HEK293 (cell line): ENCODE measurements around the gene ERGIC1.

Source experiments
- CTCF ChIA-PET: fragments of 350-600 bp; formaldehyde crosslinking; extraction: SDS; loops from one replicate; lab custom pipeline; 2021; ENCODE audit warnings: antibody characterized with exemption; lab: Yijun Ruan, JAX
- POLR2A ChIA-PET: fragments of 300-600 bp; formaldehyde crosslinking; extraction: SDS; loops from one replicate; lab custom pipeline; 2020; ENCODE audit warnings: antibody characterized with exemption, inconsistent platforms; lab: Yijun Ruan, JAX
- H3K27ac ChIP-seq: fragments of 200-500 bp; sonication (Bioruptor generic); 2 replicates; pipeline ENCODE4 v1.5.1; 2014; ENCODE audit warnings: low read depth, low read length, control low read depth, inconsistent platforms; ENCODE audit errors: extremely low read depth
- H3K36me3 ChIP-seq, 2 experiments: fragments of 200-500 bp in 1 of 2; sonication (Bioruptor generic) in 1 of 2; 1 replicate in 1 of 2; 2 replicates in 1 of 2; pipeline ENCODE4 v1.5.1; 2014 to 2017; ENCODE audit warnings: inconsistent platforms in 2 of 2, low read length in 2 of 2; ENCODE audit not compliant: control insufficient read depth in 2 of 2, insufficient read depth in 1 of 2
- H3K4me1 ChIP-seq: fragments of 200-500 bp; sonication (Bioruptor generic); 2 replicates; pipeline ENCODE4 v1.5.1; 2014; ENCODE audit warnings: mild to moderate bottlenecking, low read length, inconsistent platforms; ENCODE audit not compliant: control insufficient read depth, insufficient read depth
- H3K4me3 ChIP-seq: 2 replicates; pipeline ENCODE4 v1.5.1; 2011; ENCODE audit warnings: low read depth, mild to moderate bottlenecking, control low read depth, low read length, moderate library complexity
- H3K9me3 ChIP-seq: fragments of 200-500 bp; sonication (Bioruptor generic); 2 replicates; pipeline ENCODE4 v1.5.1; 2014; ENCODE audit warnings: low read depth, low read length, inconsistent platforms; ENCODE audit not compliant: control insufficient read depth, insufficient read depth
- GLI4 ChIP-seq: fragments of 450-650 bp; formaldehyde crosslinking; IDR thresholded peaks from 2 replicates; pipeline ENCODE4 v1.5.1; 2016; ENCODE audit warnings: missing biosample characterization, missing genetic modification characterization
- MEIS1 ChIP-seq: sonication (generic); formaldehyde crosslinking; IDR thresholded peaks from 2 replicates; pipeline ENCODE4 v1.8.1; 2022; ENCODE audit warnings: missing genetic modification reagents, mild to moderate bottlenecking, borderline replicate concordance
- OSR2 ChIP-seq: fragments of 450-650 bp; formaldehyde crosslinking; IDR thresholded peaks from 2 replicates; pipeline ENCODE4 v1.5.1; 2016; ENCODE audit warnings: missing biosample characterization, missing genetic modification characterization
- TCF7L2 ChIP-seq: IDR thresholded peaks from 2 replicates; pipeline ENCODE4 v1.6.1; 2011; ENCODE audit warnings: low read depth, mild to moderate bottlenecking, inconsistent platforms, low read length, moderate library complexity, borderline replicate concordance
- ZNF114 ChIP-seq: fragments of 450-650 bp; formaldehyde crosslinking; IDR thresholded peaks from 2 replicates; pipeline ENCODE4 v1.5.0; 2017; ENCODE audit warnings: missing biosample characterization, missing genetic modification characterization
- ZNF514 ChIP-seq: fragments of 450-650 bp; formaldehyde crosslinking; IDR thresholded peaks from 2 replicates; pipeline ENCODE4 v1.5.1; 2016; ENCODE audit warnings: missing biosample characterization, missing genetic modification characterization
- ZNF660 ChIP-seq: fragments of 450-650 bp; IDR thresholded peaks from 2 replicates; pipeline ENCODE4 v1.5.1; 2018; ENCODE audit warnings: missing biosample characterization, mild to moderate bottlenecking, missing genetic modification characterization
- ZNF707 ChIP-seq: fragments of 450-650 bp; formaldehyde crosslinking; IDR thresholded peaks from 2 replicates; pipeline ENCODE4 v1.5.1; 2016; ENCODE audit warnings: missing biosample characterization, missing genetic modification characterization
- ZNF791 ChIP-seq: fragments of 450-650 bp; formaldehyde crosslinking; IDR thresholded peaks from 2 replicates; pipeline ENCODE4 v1.5.1; 2016; ENCODE audit warnings: missing biosample characterization, missing genetic modification characterization
- TF ChIP-seq, protein P1 (sequence below): fragments of 450-650 bp; formaldehyde crosslinking; conservative IDR thresholded peaks from 2 replicates; pipeline ENCODE4 v1.5.1; 2016; ENCODE audit warnings: low read depth, missing biosample characterization, missing genetic modification characterization
- TF ChIP-seq, protein P2 (sequence below): fragments of 450-650 bp; formaldehyde crosslinking; IDR thresholded peaks from 2 replicates; pipeline ENCODE4 v1.5.1; 2016; ENCODE audit warnings: missing biosample characterization, missing genetic modification characterization
- TF ChIP-seq, protein P3 (sequence below): fragments of 450-650 bp; formaldehyde crosslinking; IDR thresholded peaks from 2 replicates; pipeline ENCODE4 v1.5.1; 2017; ENCODE audit warnings: missing biosample characterization, mild to moderate bottlenecking, missing genetic modification characterization, moderate library complexity

Gene ERGIC1

DNA sequence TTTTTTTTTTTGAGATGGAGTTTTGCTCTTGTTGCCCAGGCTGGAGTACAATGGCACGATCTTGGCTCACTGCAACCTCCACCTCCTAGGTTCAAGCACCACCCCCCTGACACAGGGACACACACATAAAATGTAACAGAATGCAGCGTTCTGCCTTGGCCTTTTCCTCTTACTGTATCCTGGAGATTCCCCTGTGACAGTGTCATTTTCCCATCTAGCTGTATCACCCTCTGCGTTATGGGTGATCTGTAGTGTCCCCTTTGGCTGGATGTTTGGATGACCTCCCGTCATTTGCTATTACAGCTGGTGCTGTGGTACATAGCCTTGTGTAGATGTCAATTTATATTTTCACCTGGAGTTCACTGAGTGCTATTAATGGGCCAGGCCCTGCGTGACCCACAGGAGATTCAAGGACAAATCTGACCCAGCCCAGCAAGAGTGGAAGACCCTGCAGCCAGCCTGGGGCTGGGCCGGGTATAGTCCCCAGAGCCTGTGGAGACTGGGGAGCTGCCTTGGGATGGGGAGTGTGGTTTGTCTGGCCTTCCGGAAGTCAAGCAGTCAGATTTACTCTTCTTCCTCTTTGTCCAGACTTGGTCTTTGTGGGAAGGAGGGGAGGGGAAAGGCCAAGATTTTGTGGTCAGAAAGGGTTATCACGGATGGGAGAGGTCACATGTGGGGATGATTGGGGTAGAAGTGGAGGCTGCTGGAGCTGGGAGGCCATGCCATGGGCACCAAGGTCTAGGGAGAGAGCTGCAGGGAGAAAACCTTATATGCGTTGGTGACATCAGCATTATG is 43.6 kb downstream of the ERGIC1 start:
- ChIA-PET POLR2A (interaction anchor here (0.6 kb wide), 1 partner anchor 20 kb away, joined by 3 read pairs; no protein-coding TSS in a partner anchor), CTCF (no interaction called here)
- Histone ChIP-seq H3K36me3 (peaks cover 0 to 9% of the 10 kb centered on the region in 2 experiments; a peak in 1 of 3 replicates), H3K4me3 (no peak overlapping the region), H3K27ac (no peak overlapping the region), H3K4me1 (no peaks in the 10 kb centered on the region), H3K9me3 (no peaks in the 10 kb centered on the region)
- TF ChIP-seq, protein P1, sequence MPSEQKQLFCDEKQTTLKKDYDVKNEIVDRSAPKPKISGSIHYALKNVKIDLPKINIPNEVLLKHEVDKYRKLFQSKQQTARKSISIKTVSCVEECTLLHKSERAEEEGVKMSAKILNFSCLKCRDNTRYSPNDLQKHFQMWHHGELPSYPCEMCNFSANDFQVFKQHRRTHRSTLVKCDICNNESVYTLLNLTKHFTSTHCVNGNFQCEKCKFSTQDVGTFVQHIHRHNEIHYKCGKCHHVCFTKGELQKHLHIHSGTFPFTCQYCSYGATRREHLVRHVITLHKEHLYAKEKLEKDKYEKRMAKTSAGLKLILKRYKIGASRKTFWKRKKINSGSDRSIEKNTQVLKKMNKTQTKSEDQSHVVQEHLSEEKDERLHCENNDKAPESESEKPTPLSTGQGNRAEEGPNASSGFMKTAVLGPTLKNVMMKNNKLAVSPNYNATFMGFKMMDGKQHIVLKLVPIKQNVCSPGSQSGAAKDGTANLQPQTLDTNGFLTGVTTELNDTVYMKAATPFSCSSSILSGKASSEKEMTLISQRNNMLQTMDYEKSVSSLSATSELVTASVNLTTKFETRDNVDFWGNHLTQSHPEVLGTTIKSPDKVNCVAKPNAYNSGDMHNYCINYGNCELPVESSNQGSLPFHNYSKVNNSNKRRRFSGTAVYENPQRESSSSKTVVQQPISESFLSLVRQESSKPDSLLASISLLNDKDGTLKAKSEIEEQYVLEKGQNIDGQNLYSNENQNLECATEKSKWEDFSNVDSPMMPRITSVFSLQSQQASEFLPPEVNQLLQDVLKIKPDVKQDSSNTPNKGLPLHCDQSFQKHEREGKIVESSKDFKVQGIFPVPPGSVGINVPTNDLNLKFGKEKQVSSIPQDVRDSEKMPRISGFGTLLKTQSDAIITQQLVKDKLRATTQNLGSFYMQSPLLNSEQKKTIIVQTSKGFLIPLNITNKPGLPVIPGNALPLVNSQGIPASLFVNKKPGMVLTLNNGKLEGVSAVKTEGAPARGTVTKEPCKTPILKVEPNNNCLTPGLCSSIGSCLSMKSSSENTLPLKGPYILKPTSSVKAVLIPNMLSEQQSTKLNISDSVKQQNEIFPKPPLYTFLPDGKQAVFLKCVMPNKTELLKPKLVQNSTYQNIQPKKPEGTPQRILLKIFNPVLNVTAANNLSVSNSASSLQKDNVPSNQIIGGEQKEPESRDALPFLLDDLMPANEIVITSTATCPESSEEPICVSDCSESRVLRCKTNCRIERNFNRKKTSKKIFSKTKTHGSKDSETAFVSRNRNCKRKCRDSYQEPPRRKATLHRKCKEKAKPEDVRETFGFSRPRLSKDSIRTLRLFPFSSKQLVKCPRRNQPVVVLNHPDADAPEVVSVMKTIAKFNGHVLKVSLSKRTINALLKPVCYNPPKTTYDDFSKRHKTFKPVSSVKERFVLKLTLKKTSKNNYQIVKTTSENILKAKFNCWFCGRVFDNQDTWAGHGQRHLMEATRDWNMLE (tag by site-specific recombination): no peak
- TF ChIP-seq MEIS1 (CRISPR knock-in tag) (no peak), ZNF660 (tag by site-specific recombination) (no peak), OSR2 (tag by site-specific recombination) (no peak), ZNF114 (tag by site-specific recombination) (no peak), TCF7L2 (no peak), GLI4 (tag by site-specific recombination) (no peak), ZNF707 (tag by site-specific recombination) (no peak)

DNA sequence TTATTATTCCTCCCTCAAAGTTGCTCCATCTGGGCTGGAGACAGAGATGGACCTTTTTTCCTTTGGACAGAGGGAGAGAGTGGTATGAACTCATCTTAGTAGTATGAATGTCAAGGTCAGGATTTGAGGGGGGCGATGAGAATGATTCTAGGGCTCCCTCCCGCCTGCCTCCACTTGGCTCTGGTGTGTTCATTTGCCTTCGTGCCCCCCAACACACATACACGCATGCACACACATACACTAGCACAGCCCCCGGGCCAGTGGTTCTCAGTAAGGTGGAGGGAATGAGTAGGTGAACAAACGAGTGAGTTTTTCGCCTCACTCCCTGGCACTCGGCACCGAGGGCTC is 44.5 kb downstream of the ERGIC1 start:
- TF ChIP-seq, protein P2, sequence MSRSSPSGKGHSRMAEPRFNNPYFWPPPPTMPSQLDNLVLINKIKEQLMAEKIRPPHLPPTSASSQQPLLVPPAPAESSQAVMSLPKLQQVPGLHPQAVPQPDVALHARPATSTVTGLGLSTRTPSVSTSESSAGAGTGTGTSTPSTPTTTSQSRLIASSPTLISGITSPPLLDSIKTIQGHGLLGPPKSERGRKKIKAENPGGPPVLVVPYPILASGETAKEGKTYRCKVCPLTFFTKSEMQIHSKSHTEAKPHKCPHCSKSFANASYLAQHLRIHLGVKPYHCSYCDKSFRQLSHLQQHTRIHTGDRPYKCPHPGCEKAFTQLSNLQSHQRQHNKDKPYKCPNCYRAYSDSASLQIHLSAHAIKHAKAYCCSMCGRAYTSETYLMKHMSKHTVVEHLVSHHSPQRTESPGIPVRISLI (tag by site-specific recombination): no peak
- TF ChIP-seq ZNF514 (tag by site-specific recombination): no peak
- TF ChIP-seq ZNF791 (tag by site-specific recombination): no peak
- TF ChIP-seq, protein P3, sequence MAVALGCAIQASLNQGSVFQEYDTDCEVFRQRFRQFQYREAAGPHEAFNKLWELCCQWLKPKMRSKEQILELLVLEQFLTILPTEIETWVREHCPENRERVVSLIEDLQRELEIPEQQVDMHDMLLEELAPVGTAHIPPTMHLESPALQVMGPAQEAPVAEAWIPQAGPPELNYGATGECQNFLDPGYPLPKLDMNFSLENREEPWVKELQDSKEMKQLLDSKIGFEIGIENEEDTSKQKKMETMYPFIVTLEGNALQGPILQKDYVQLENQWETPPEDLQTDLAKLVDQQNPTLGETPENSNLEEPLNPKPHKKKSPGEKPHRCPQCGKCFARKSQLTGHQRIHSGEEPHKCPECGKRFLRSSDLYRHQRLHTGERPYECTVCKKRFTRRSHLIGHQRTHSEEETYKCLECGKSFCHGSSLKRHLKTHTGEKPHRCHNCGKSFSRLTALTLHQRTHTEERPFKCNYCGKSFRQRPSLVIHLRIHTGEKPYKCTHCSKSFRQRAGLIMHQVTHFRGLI: no peak
- ChIA-PET POLR2A (no interaction called here), CTCF (no interaction called here)
- H3K36me3 ChIP-seq: peaks cover 0 to 11% of the 10 kb centered on the region in 2 experiments; a peak in 2 of 3 replicates
- H3K9me3 ChIP-seq: no peaks in the 10 kb centered on the region
- no peak overlapping the region for H3K27ac ChIP-seq
- H3K4me3 ChIP-seq: no peak overlapping the region
- H3K4me1 ChIP-seq: no peaks in the 10 kb centered on the region
